ENCODE results near the gene DCAF5. TPM values are rescaled to one million over a fixed set of nuclear protein-coding genes. Genes with fewer than 3 reads are reported as not detected.
A peak's percentile ranks its signal among the peaks of the same experiment; 100 is the strongest.

Gene DCAF5
- total RNA-seq, 1 donor from 2014 or later = 57.3 TPM

- Histone ChIP-seq H3K27ac (peak overlapping the region; percentile 94), H3K27me3 (no peaks in the 10 kb centered on the region), H3K4me3 (peak overlapping the region; percentile 96), H3K4me1 (peaks cover 32% of the 10 kb centered on the region), H3K36me3 (peaks cover 16% of the 10 kb centered on the region), H3K9me3 (no peaks in the 10 kb centered on the region)
- intact Hi-C loops (cut with DNase I) = no loop called here
- no peak for TF ChIP-seq CTCF (IDR thresholded peaks at IDR 0.05)
- ATAC-seq (peak; percentile 25), DNase-seq (no peak)
Measured at GRCh38 chr14:69152181-69152901, 578 bp downstream of the DCAF5 start.

GRCh38 chr14:69151458-69152180 is 1.3 kb downstream of the DCAF5 start:
- H3K4me3 ChIP-seq = peak overlapping the region; percentile 96
- DNase-seq (peak; percentile 91), ATAC-seq (peak; percentile 81)
- no peaks in the 10 kb centered on the region for H3K27me3 ChIP-seq
- peak; percentile 61 for TF ChIP-seq CTCF (IDR thresholded peaks at IDR 0.05)
- H3K36me3 ChIP-seq = peaks cover 21% of the 10 kb centered on the region
- H3K4me1 ChIP-seq = peaks cover 32% of the 10 kb centered on the region
- intact Hi-C loops (cut with DNase I) = no loop called here
- no peaks in the 10 kb centered on the region for H3K9me3 ChIP-seq
- peak overlapping the region; percentile 94 for H3K27ac ChIP-seq

- no peak overlapping the region for H3K27ac ChIP-seq
- H3K4me1 ChIP-seq = peaks cover 31% of the 10 kb centered on the region
- no peak for ATAC-seq
Measured at GRCh38 chr14:69149461-69150244, 3.3 kb downstream of the DCAF5 start.

GRCh38 chr14:69142101-69142500 is 10.8 kb downstream of the DCAF5 start:
- no peak for TF ChIP-seq CTCF (IDR thresholded peaks at IDR 0.05)
- H3K9me3 ChIP-seq = no peaks in the 10 kb centered on the region
- DNase-seq (no peak), ATAC-seq (no peak)
- H3K27me3 ChIP-seq = no peaks in the 10 kb centered on the region
- H3K36me3 ChIP-seq = peaks cover 5% of the 10 kb centered on the region
- H3K4me3 ChIP-seq = no peak overlapping the region
- intact Hi-C loops (cut with DNase I) = no loop called here
- H3K4me1 ChIP-seq = peaks cover 9% of the 10 kb centered on the region
- no peak overlapping the region for H3K27ac ChIP-seq

More at GRCh38 chr14:69149461-69150244, 3.3 kb downstream of the DCAF5 start:
- intact Hi-C loops (cut with DNase I) = no loop called here
- TF ChIP-seq CTCF (IDR thresholded peaks at IDR 0.05) = no peak
- Histone ChIP-seq H3K4me3 (no peak overlapping the region), H3K9me3 (no peaks in the 10 kb centered on the region), H3K36me3 (peaks cover 23% of the 10 kb centered on the region), H3K27me3 (no peaks in the 10 kb centered on the region)
- DNase-seq = no peak

GRCh38 chr14:69141550-69141949 is 11.4 kb downstream of the DCAF5 start:
- Histone ChIP-seq H3K27ac (no peak overlapping the region), H3K36me3 (peaks cover 1% of the 10 kb centered on the region), H3K4me1 (peaks cover 9% of the 10 kb centered on the region), H3K27me3 (no peaks in the 10 kb centered on the region), H3K4me3 (no peak overlapping the region), H3K9me3 (no peaks in the 10 kb centered on the region)
- ATAC-seq (no peak), DNase-seq (no peak)
- intact Hi-C loops (cut with DNase I) = no loop called here
- TF ChIP-seq CTCF (IDR thresholded peaks at IDR 0.05) = no peak

Data from upper lobe of right lung (tissue), 1 donor.